Transverse colon (tissue), 4 donors: ENCODE measurements around the gene INO80B.

ENCODE experiments used
- CTCF ChIP-seq, 5 experiments: fragments of 200-600 bp in 3 of 5; fragments of 450-650 bp in 2 of 5; sonication (generic) in 3 of 5; IDR thresholded peaks; 1 replicate in 2 of 5; 2 replicates in 3 of 5; pipeline ENCODE4 v1.5.1; 2016 to 2017; ENCODE audit warnings: antibody characterized with exemption in 5 of 5, inconsistent platforms in 3 of 5, mild to moderate bottlenecking in 2 of 5, moderate library complexity in 1 of 5
- POLR2A ChIP-seq: fragments of 450-650 bp; IDR thresholded peaks from one replicate; pipeline ENCODE4 v1.6.1; 2016; ENCODE audit warnings: antibody characterized with exemption, mild to moderate bottlenecking, moderate library complexity
- POLR2AphosphoS5 ChIP-seq, 3 donors: sonication (generic); formaldehyde crosslinking; IDR thresholded peaks; one replicate each; pipeline ENCODE4 v1.6.1; 2016; ENCODE audit warnings: antibody characterized with exemption in 3 of 3

- TF ChIP-seq CTCF (IDR thresholded peaks at IDR 0.05), result no peak
- no peak for TF ChIP-seq POLR2AphosphoS5 (IDR thresholded peaks at IDR 0.05)
- no peak for TF ChIP-seq POLR2A
These were observed 28.6 kb upstream of the INO80B start for GRCh38 chr2:74426181-74426758.
